Melanocyte of skin (primary cell): ENCODE results near the gene CEACAM21. TPM values are rescaled to one million over a fixed set of nuclear protein-coding genes. Genes with fewer than 3 reads are reported as not detected.

Experiments used
- total RNA-seq, 2 donors: library from RNA; depleted of rRNA; stranded (reverse); fragments of >200 nt; gene quantifications; 2 replicates each; pipeline ENCODE4 v1.2.3, GENCODE V29; 2012

Gene CEACAM21
- not detected for total RNA-seq

GRCh38 chr19:41575998-41576397, at the start of gene CEACAM21:
TSS of gene CEACAM21 (plus strand) at chr19:41576166. CDS start at chr19:41576275, 109 bp downstream.

GRCh38 chr19:41626877-41627276, 50.9 kb downstream of the CEACAM21 start, which contains the start of gene CEACAM4:
TSS of gene CEACAM4 (minus strand) at chr19:41627074. CDS start at chr19:41626963, 111 bp downstream.

Other genes starting within 250 kb of the CEACAM21 start
- under 1 TPM; 0.34 to 0.67 TPM for gene TGFB1, start 222.2 kb upstream of the CEACAM21 start, total RNA-seq
- gene B9D2, start 212.0 kb upstream of the CEACAM21 start, total RNA-seq = 1 to 10 TPM; 3.1 to 3.3 TPM
- 1 to 10 TPM in 1 of 2 donors, under 1 TPM in 1; 0.67 to 1.4 TPM for gene TMEM91, start 199.6 kb upstream of the CEACAM21 start, total RNA-seq
- 10 to 100 TPM; 21.7 to 43.6 TPM for gene EXOSC5, start 178.8 kb upstream of the CEACAM21 start, total RNA-seq
- 10 to 100 TPM; 32.0 to 41.3 TPM for gene BCKDHA, start 178.3 kb upstream of the CEACAM21 start, total RNA-seq
- under 1 TPM; 0.33 to 0.34 TPM for gene B3GNT8, start 148.8 kb upstream of the CEACAM21 start, total RNA-seq
- 10 to 100 TPM; 23.1 to 67.3 TPM for gene DMAC2, start 136.3 kb upstream of the CEACAM21 start, total RNA-seq
- not detected for gene ERICH4, start 133.0 kb upstream of the CEACAM21 start, total RNA-seq
- not detected for gene CEACAM4, start 50.9 kb downstream of the CEACAM21 start, total RNA-seq
- gene CEACAM7, start 112.1 kb downstream of the CEACAM21 start, total RNA-seq = not detected
- not detected for gene CEACAM5, start 132.5 kb downstream of the CEACAM21 start, total RNA-seq
- not detected for gene CEACAM6, start 179.4 kb downstream of the CEACAM21 start, total RNA-seq
- gene CEACAM3, start 220.4 kb downstream of the CEACAM21 start, total RNA-seq = not detected